Raji (cell line): ENCODE data around the gene COL9A2.
A peak's percentile ranks its signal among the peaks of the same experiment; 100 is the strongest.

ENCODE experiments used
- POLR2A ChIP-seq: IDR thresholded peaks from 2 replicates; pipeline ENCODE4 v1.6.1; 2011; ENCODE audit warnings: low read depth, low read length, control low read depth; ENCODE audit not compliant: insufficient read depth

The COL9A2 gene

DNA sequence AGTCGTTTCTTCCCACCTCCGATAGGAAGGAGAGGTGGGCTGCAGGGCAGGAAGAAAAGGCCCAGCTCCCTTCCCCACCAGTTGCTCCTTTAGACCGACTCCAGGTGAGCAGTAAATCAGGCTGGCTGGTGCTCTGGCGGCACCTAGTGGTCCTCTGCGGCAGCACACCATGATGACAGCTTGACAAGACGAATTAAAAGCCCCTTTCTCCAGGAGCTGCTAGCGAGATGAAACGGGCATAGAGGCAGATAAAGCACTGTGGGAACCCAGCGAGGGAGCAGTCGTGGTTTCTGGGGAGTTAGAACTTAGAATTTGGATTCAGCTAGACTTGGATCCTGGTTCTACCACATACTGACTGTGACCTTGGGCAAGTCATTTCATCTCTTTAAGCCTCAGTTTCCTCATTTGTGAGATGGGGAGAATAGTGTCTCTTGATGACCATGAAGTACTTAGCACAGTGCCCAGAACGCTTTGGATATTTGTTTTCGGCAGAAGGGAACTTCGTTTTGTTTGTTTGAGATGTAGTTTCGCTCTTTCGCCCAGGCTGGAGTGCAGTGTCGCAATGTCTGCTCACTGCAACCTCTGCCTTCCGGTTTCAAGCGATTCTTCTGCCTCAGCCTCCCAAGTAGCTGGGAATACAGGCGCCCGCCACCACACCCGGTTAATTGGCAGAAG is 21.8 kb upstream of the COL9A2 start:
- TF ChIP-seq POLR2A = no peak

DNA sequence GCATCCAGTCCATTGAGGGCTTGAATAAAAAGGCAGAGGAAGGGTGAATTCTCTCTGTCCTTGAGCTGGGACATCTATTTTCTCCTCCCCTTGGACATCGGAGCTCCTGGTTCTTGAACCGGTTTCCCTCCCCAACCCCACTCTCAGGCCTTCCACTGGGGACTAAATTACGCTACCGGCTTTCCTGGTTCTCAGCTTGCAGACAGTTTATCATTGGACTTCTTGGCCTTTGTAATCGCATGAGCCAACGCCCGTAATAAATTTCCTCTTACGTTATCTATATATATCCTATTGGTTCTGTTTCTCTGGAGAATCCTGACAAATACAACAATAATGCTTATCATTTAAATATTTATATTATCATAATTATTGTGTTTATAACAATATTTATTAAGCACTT is 20.4 kb upstream of the COL9A2 start:
- no peak for TF ChIP-seq POLR2A

DNA sequence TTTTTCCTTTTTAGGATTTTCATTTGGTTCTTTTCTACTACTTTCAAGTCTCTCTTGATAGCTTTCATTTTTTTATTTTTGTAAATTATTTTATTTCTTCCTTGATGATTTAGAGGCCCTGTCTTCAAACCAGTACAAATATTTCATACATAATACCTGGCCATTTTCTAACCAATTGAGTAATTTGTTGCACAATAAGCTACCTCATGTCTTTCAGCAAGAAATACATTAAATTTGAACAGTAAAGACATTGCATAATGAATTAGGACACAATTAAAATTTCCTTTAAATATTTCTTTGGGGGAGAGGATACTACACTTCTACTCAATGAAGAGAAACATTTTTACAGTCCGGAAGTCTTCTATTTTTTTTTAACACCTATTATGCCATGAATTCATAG is 15.6 kb upstream of the COL9A2 start:
- no peak for TF ChIP-seq POLR2A

DNA sequence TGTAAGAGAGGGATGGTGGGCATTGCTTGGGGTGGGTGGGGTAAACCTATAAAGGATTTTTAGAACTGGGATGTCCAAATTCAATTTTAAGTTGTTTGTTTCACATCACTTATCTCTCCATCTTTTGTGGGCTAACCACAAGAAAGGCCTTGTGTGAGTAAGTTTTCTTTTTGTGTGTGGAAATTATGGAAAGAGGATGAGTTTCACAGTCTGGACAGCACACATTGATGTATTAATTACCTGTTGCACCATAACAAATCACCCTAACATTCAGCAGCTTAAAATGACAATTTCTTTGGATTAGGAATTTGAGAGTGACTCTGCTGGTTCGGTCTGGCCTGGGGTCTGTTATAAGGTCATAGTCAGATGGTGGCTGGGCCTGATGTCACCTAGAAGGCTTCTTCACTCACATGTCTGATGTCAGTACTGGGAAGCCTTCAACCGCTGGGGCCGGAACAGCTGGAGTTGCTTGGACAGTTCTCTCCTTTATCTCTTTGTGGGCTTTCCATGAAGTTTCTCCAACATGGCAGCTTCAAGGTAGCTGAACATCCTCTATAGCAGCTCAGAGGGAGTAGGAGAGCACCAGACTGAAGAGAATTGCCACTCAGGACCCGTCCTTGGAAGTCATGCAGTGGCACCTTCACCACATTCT is 2.0 kb upstream of the COL9A2 start:
- TF ChIP-seq POLR2A = no peak

DNA sequence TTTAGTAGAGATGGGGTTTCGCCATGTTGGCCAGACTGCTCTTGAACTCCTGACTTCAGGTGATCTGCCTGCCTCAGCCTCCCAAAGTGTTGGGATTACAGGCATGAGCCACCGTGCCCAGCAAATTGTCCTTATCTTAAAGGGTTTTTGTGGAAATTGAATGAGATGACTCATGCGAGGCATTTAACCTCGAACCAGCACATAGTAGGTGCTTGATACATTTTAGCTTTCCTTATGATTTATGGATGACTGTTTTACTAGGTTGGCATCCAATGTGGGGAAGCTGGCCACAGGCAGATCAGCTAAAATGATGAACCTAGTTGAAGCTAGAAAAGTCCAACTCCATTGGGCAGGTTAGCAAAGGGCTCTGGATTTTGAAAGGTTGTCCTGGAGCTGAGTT is 1.4 kb upstream of the COL9A2 start:
- no peak for TF ChIP-seq POLR2A

DNA sequence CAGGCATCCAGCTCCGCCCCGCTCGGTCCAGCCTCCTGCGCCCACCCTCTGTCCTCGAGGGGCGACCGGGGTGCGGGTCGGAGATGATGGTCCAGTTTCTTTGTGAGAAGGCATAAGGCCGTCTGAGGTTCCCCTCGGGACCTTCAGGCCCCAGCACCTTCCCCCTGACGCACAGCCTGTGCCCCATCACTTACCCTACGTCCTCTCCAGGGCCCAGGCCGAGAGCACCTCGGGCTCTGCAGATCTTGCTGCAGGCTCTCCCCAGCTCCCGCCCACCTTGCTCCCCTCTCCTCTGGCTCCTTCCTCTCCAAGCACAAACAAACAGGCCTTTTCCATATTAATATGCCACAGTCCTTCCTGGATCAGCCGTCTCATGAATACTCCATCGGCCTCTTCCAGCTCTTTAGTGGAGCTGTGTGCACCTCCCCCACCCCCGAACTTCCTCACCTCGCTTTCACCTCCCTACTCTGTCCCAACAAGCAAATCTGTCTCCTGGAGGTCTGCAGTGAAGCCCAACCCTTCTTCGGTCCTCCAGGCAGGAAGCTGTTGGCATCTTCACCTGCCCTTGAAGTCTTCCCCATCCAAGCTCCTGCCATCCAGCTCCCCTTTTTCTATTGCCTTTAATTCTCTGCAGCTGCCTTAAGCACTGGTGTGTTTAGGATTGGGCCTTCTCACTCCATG is 448 bp upstream of the COL9A2 start:
- TF ChIP-seq POLR2A = no peak

DNA sequence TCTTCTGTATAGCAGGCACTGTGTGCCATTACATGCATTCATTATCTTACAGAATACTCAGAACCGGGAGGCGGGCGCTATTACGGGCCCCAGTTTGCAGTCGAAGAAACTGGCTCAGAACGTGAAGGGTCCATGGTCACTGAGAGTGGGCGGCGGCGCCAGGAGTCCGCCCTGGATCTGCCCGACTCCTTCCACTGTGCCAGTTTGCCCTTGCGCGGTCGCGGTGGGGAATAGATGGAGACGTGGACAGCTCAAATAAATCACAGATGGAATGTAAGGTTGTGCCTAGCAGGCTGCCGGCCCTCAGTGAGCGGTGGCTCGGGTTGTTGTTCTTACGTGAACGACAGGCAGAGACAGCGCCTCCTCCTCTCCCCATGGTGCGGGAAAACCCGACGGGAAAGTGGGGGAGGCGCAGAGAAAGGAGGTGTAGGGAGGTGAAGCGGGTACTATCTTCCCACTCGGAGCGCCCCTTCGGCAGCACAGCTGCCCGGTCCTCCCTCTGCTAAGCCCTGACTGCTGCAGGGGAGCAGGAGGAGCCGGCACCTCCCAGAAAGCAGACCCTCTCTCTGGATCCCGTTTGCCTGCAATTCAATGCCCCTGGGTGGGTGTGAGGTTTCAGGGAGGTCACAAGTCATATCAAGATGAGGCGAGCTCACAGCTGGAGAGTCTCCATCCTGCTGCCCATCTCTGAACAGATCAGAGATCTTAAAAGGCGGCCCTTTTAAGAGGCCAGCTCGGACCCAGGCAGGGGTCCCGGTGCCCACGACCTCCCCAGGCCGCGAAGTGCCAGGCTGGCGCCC is 1.1 kb downstream of the COL9A2 start:
- TF ChIP-seq POLR2A = no peak

DNA sequence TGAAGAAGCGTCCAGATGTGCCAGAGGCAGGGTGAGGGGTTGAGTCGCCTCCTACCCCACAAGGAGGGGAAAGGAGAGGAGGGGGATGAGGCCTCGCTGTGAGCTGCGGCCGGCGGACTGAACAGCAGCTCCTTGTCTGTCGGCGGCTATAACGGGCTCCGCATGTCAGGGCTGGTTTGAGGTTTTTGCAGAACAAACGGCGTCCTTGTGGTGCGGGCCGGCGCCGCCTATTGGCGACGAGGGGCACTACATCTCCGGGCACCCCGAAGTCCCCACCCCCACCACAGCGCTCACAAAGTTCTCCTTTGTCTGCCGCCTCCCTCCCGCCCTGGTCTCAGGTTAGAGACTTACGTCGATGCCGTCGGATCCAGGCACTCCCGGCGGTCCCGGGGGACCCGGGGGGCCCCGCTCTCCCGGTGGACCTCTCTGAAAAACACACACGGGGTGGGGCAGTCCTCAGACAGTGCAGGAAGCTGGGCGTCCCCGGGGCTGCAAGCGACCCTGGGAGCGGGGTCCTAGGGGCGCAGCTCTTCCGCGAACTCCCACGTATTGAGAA is 1.8 kb downstream of the COL9A2 start:
- TF ChIP-seq POLR2A = peak; percentile 75

DNA sequence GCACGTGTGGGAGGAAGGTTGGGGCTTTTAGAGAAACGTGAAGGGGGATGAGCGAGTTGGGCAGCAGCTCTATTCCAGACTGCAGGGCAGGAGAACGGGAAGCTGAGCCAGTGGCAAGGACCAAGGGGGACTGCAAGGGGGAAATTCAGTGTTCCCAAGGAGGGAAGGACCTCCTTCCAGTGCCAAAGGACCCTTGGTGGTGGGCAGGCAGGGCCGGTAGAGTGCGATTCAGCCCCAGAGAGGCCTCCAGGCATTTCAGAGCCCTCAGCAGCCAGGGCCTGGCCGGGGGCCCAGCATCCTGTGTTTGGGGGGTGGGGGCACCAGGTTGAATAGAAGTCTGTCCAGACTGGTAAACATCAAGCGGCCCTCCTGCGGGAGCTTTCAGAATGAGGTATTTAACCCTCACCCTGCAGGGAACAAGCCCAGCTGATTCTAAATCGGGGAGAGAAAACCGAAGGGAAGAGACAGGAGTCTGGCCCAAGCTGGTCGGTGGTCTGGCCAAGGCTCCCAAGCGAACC is 2.3 kb downstream of the COL9A2 start:
- no peak for TF ChIP-seq POLR2A

DNA sequence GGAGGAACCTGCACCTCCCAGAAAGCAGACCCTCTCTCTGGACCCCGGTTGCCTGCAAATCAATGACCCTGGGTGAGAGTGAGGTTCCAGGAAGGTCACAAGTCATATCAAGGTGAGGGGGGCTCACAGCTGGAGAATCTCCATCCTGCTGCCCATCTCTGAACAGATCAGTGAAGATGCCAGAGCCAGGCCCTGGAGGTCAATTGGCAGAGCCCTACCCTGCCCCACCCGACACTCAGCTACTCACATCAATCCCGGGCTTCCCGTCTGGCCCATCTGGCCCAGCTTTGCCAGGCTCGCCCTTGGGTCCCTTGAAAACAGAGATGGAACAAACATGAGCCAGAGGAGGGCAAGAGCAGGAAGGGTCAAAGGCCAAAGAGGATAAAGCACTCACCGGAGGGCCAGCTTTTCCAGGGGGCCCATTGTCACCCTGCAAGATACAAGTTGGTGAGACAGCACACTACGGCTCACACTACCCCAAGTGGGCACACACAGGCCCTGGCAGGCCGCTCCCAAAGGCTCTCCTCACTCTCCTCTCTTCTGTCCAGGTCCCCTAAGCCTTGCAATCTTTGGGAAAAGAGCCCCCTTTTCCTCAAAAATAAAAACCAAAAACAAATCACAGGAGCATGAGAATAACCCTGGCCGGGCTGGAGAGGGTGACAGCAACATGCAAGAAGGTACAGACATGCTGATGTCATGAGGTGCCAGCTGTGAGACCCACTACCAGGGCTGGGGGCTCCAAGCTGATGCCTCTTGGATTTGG is 2.9 kb downstream of the COL9A2 start:
- TF ChIP-seq POLR2A = no peak

DNA sequence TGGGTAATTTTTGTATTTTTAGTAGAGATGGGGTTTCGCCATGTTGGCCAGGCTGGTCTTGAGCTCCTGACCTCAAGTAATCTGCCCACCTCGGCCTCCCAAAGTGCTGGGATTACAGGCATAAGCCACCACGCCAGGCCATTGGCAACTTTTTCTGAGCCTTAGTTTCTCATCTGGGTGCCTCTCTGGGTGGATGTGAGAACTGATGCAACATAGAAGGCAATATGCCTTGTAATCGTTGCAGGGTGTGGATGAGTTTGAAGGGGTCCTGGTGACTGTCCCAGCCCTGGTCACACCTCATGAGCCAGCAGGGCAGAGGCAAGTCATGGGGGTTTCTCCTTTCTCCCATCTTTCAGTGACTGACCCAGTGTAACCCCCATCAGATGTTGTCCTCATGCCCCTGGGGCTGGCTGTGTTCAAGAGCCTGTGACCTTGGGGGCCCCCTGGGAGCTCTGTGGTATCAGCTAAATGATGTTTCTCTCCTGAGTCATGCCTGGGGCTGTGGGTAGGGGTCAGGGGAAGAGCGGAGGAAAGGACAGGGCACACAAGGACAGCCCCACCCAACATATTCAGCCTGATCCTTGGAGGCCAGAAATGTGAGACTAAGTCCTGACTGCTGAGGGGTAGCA is 3.6 kb downstream of the COL9A2 start:
- no peak for TF ChIP-seq POLR2A

DNA sequence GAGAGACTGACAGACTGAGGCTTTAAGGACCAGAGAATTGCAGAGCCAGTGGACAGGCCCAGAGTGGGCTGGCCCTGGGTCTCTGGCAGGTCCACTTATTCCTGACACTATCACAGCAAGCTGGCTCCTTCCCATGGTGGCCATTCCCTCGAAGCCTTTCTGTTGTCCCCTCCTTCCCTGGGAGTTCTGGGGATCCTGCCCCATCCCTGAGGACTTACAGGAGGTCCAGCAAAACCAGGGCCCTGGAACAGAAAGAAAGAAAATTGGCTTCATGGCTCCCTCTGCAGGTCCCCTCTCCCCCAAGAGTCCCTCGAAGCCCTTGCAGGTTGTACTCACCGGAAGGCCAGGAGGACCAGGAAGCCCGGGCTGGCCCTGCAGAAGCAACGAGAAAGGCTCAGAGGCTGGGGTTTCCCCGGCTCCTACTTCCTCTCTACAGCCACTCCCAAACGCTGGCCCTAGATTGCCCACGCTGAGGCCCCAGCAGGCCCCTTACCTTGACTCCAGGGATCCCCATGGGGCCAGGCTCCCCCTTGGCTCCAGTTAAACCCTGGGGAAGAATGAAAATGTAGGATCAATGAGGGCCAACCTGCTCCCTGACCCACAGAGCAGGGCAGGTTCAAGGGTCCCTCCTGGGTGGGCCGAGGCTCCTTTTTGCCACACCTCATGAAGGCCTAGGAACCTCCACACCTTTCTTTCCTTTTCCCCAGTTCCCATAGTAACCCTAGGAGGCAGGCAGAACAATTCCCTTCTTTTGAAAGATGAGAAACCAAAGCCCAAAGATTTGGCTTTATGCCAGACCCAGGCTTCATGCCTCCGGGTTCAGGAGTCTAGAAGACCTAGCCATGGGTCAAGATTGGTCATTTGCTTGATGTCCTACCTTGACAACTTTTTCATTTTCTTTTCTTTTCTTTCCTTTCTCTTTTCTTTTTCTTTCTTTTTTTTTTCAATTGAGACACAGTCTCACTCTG is 4.6 kb downstream of the COL9A2 start:
- no peak for TF ChIP-seq POLR2A

DNA sequence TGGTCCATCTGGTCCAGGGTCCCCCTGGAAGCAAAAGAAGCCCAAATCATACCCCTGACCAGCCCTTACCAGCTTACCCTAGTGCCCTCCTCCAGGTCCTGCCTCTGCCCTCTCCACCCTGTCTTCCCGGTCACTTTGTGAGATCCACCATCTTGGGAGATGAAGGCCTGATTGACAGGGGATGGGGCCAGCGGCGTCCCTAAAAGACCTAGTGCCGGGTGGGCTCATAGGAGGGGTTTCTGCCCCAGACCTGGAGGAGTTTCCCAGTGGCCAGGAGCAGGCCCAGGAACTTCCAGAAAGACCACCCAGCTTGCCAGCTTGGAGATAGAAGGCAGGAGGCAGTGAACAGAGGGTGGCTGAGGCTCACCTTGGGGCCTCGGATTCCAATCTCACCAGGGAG is 5.4 kb downstream of the COL9A2 start:
- TF ChIP-seq POLR2A = no peak
